ENCODE results near the gene BLOC1S1. TPM values are rescaled to one million over a fixed set of nuclear protein-coding genes. Genes with fewer than 3 reads are reported as not detected.

BLOC1S1 gene
- total and polyA plus RNA-seq, 5 donors: 134 to 205 (median 141) TPM

GRCh38 chr12:55720894-55721444, 5.1 kb downstream of the BLOC1S1 start:
- Histone ChIP-seq H3K4me3 (ENCODE audit: low read length) (no peak overlapping the region), H3K27me3 (ENCODE audit: control insufficient read depth, insufficient read depth) (no peaks in the 10 kb centered on the region), H3K9me3 (ENCODE audit: control insufficient read depth, low read length) (no peaks in the 10 kb centered on the region), H3K27ac (ENCODE audit: low read length) (peak overlapping the region; percentile 65), H3K4me1 (ENCODE audit: control insufficient read depth, insufficient read depth, low read length) (peaks cover 29% of the 10 kb centered on the region)
- intact Hi-C loops (cut with DNase I): loop anchor here in 1 of 4 donors (5.0 kb wide), 1 partner anchor 39 kb away; a partner anchor contains a TSS
- peak; percentile 85 to 89 (median 86) for DNase-seq
- peak; percentile 51 to 53 for ATAC-seq
- WGBS: 25% methylated on average over 9 of the region's 9 CpGs

- WGBS: 62% methylated on average over 14 of the region's 14 CpGs
- peak overlapping the region; percentile 65 for H3K27ac ChIP-seq (ENCODE audit: low read length)
- DNase-seq: peak; percentile 30 to 73 (median 61)
- no peaks in the 10 kb centered on the region for H3K9me3 ChIP-seq (ENCODE audit: control insufficient read depth, low read length)
- no peaks in the 10 kb centered on the region for H3K27me3 ChIP-seq (ENCODE audit: control insufficient read depth, insufficient read depth)
- ATAC-seq: no peak
- intact Hi-C loops (cut with DNase I): loop anchor here in 1 of 4 donors (5.0 kb wide), 1 partner anchor 39 kb away; a partner anchor contains a TSS
- no peak overlapping the region for H3K4me3 ChIP-seq (ENCODE audit: low read length)
- peaks cover 29% of the 10 kb centered on the region for H3K4me1 ChIP-seq (ENCODE audit: control insufficient read depth, insufficient read depth, low read length)
Observed at GRCh38 chr12:55721601-55722213, 5.9 kb downstream of the BLOC1S1 start.

- H3K27me3 ChIP-seq (ENCODE audit: control insufficient read depth, insufficient read depth): no peaks in the 10 kb centered on the region
- peak overlapping the region; percentile 16 for H3K27ac ChIP-seq (ENCODE audit: low read length)
- WGBS: 89% methylated on average over 8 of the region's 8 CpGs
- ATAC-seq: no peak
- peak in 1 of 3 donors; percentile 52 for DNase-seq
- H3K4me3 ChIP-seq (ENCODE audit: low read length): no peak overlapping the region
- peaks cover 22% of the 10 kb centered on the region for H3K4me1 ChIP-seq (ENCODE audit: control insufficient read depth, insufficient read depth, low read length)
- no peaks in the 10 kb centered on the region for H3K9me3 ChIP-seq (ENCODE audit: control insufficient read depth, low read length)
- intact Hi-C loops (cut with DNase I): loop anchor here in 1 of 4 donors (5.0 kb wide), 1 partner anchor 41 kb away; a partner anchor contains a TSS
Observed at GRCh38 chr12:55722948-55723347, 7.1 kb downstream of the BLOC1S1 start.

GRCh38 chr12:55723516-55724225, 7.8 kb downstream of the BLOC1S1 start:
- intact Hi-C loops (cut with DNase I): loop anchor here in 1 of 4 donors (5.0 kb wide), 1 partner anchor 41 kb away; a partner anchor contains a TSS
- DNase-seq (peak in 1 of 3 donors; percentile 63), ATAC-seq (no peak)
- peak overlapping the region; percentile 16 for H3K27ac ChIP-seq (ENCODE audit: low read length)
- 33% methylated on average over 10 of the region's 10 CpGs for WGBS
- peaks cover 16% of the 10 kb centered on the region for H3K4me1 ChIP-seq (ENCODE audit: control insufficient read depth, insufficient read depth, low read length)
- no peak overlapping the region for H3K4me3 ChIP-seq (ENCODE audit: low read length)
- H3K9me3 ChIP-seq (ENCODE audit: control insufficient read depth, low read length): no peaks in the 10 kb centered on the region
- H3K27me3 ChIP-seq (ENCODE audit: control insufficient read depth, insufficient read depth): no peaks in the 10 kb centered on the region

- intact Hi-C loops (cut with DNase I): loop anchor here in 1 of 4 donors (5.0 kb wide), 1 partner anchor 42 kb away; a partner anchor contains a TSS
- Histone ChIP-seq H3K27ac (ENCODE audit: low read length) (peak overlapping the region; percentile 33), H3K27me3 (ENCODE audit: control insufficient read depth, insufficient read depth) (no peaks in the 10 kb centered on the region), H3K9me3 (ENCODE audit: control insufficient read depth, low read length) (no peaks in the 10 kb centered on the region), H3K4me3 (ENCODE audit: low read length) (no peak overlapping the region), H3K4me1 (ENCODE audit: control insufficient read depth, insufficient read depth, low read length) (peaks cover 14% of the 10 kb centered on the region)
- ATAC-seq: no peak
- 54% methylated on average over 11 of the region's 11 CpGs for WGBS
- DNase-seq: peak; percentile 70 to 90 (median 83)
Observed at GRCh38 chr12:55724226-55724939, 8.5 kb downstream of the BLOC1S1 start.

GRCh38 chr12:55724940-55725309, 9.1 kb downstream of the BLOC1S1 start:
- DNase-seq (peak in 1 of 3 donors; percentile 52), ATAC-seq (no peak)
- Histone ChIP-seq H3K27ac (ENCODE audit: low read length) (peak overlapping the region; percentile 33), H3K4me3 (ENCODE audit: low read length) (no peak overlapping the region), H3K4me1 (ENCODE audit: control insufficient read depth, insufficient read depth, low read length) (peaks cover 10% of the 10 kb centered on the region), H3K9me3 (ENCODE audit: control insufficient read depth, low read length) (no peaks in the 10 kb centered on the region), H3K27me3 (ENCODE audit: control insufficient read depth, insufficient read depth) (no peaks in the 10 kb centered on the region)
- intact Hi-C loops (cut with DNase I): loop anchor here in 1 of 4 donors (5.0 kb wide), 1 partner anchor 43 kb away; a partner anchor contains a TSS
- 48% methylated on average over 3 of the region's 3 CpGs for WGBS

- no peak overlapping the region for H3K4me3 ChIP-seq (ENCODE audit: low read length)
- H3K27me3 ChIP-seq (ENCODE audit: control insufficient read depth, insufficient read depth): no peaks in the 10 kb centered on the region
- no peak for ATAC-seq
- intact Hi-C loops (cut with DNase I): no loop called here
- DNase-seq: peak in 1 of 3 donors; percentile 54
- 39% methylated on average over 3 of the region's 3 CpGs for WGBS
- peaks cover 7% of the 10 kb centered on the region for H3K4me1 ChIP-seq (ENCODE audit: control insufficient read depth, insufficient read depth, low read length)
- H3K9me3 ChIP-seq (ENCODE audit: control insufficient read depth, low read length): no peaks in the 10 kb centered on the region
- peak overlapping the region; percentile 8 for H3K27ac ChIP-seq (ENCODE audit: low read length)
Observed at GRCh38 chr12:55725556-55725955, 9.7 kb downstream of the BLOC1S1 start.

- intact Hi-C loops (cut with DNase I): no loop called here
- whole genome bisulfite sequencing: 37% methylated on average over 10 of the region's 10 CpGs
- H3K27ac ChIP-seq (ENCODE audit: low read length): peak overlapping the region; percentile 99
- no peaks in the 10 kb centered on the region for H3K27me3 ChIP-seq (ENCODE audit: control insufficient read depth, insufficient read depth)
- no peak for ATAC-seq
- peak in 2 of 3 donors; percentile 58 to 65 for DNase-seq
- H3K4me3 ChIP-seq (ENCODE audit: low read length): peak overlapping the region; percentile 97
- H3K4me1 ChIP-seq (ENCODE audit: control insufficient read depth, insufficient read depth, low read length): peaks cover 4% of the 10 kb centered on the region
- H3K9me3 ChIP-seq (ENCODE audit: control insufficient read depth, low read length): no peaks in the 10 kb centered on the region
Observed at GRCh38 chr12:55726971-55727370, 11.1 kb downstream of the BLOC1S1 start.

GRCh38 chr12:55727643-55728185, 11.9 kb downstream of the BLOC1S1 start:
- Histone ChIP-seq H3K9me3 (ENCODE audit: control insufficient read depth, low read length) (no peaks in the 10 kb centered on the region), H3K27ac (ENCODE audit: low read length) (peak overlapping the region; percentile 99), H3K4me3 (ENCODE audit: low read length) (peak overlapping the region; percentile 97), H3K27me3 (ENCODE audit: control insufficient read depth, insufficient read depth) (no peaks in the 10 kb centered on the region), H3K4me1 (ENCODE audit: control insufficient read depth, insufficient read depth, low read length) (peaks cover 4% of the 10 kb centered on the region)
- intact Hi-C loops (cut with DNase I): no loop called here
- DNase-seq (peak; percentile 79 to 88 (median 83)), ATAC-seq (peak; percentile 3 to 5)
- 3% methylated on average over 9 of the region's 9 CpGs for WGBS

GRCh38 chr12:55728186-55728938, 12.5 kb downstream of the BLOC1S1 start:
- peaks cover 4% of the 10 kb centered on the region for H3K4me1 ChIP-seq (ENCODE audit: control insufficient read depth, insufficient read depth, low read length)
- intact Hi-C loops (cut with DNase I): no loop called here
- peak; percentile 83 to 94 (median 94) for DNase-seq
- ATAC-seq: peak; percentile 41 to 55
- H3K27me3 ChIP-seq (ENCODE audit: control insufficient read depth, insufficient read depth): no peaks in the 10 kb centered on the region
- peak overlapping the region; percentile 97 for H3K4me3 ChIP-seq (ENCODE audit: low read length)
- WGBS: under 1% methylated on average over 61 of the region's 61 CpGs
- no peaks in the 10 kb centered on the region for H3K9me3 ChIP-seq (ENCODE audit: control insufficient read depth, low read length)
- peak overlapping the region; percentile 99 for H3K27ac ChIP-seq (ENCODE audit: low read length)
